K562 (cell line): Measurements from ENCODE around the gene CMTM1. TPM values are rescaled to one million over a fixed set of nuclear protein-coding genes. Genes with fewer than 3 reads are reported as not detected.

ENCODE experiments used
- ATAC-seq: fragments of 200-7000 bp; cut with Tn5 transposase; 3 replicates; pipeline ENCODE4 v1.9.1; 2020; ENCODE audit warnings: moderate library complexity
- BruUV-seq: library from RNA; stranded (reverse); fragments of 400-500 nt; replicated peaks from 2 replicates; lab custom pipeline; 2021; lab: Mats Ljungman, UMichigan
- CTCF ChIA-PET: fragments of 300-600 bp; formaldehyde crosslinking; extraction: SDS; loops from one replicate; lab custom pipeline; 2021; ENCODE audit warnings: low intra/inter-chr PET ratio; lab: Yijun Ruan, JAX
- POLR2A ChIA-PET: fragments of 300-600, 350-650 bp; sonication (Branson Sonifier 250); formaldehyde crosslinking; extraction: SDS; loops from one replicate; lab custom pipeline; 2021; ENCODE audit warnings: antibody characterized with exemption, inconsistent platforms; lab: Yijun Ruan, JAX
- DNase-seq, 4 experiments: peaks; one replicate each; pipeline versions ENCODE4 v3.0.0 to v3.0.0-alpha.2; 2011 to 2018; ENCODE audit warnings: low spot score in 3 of 4, mixed read lengths in 3 of 4; ENCODE audit errors: extremely low read depth in 1 of 4
- FAIRE-seq: peaks from 2 replicates; lab custom pipeline; 2011; peaks lifted over from hg19 to GRCh38; lab: Jason Lieb, UNC
- H2AFZ ChIP-seq: 2 replicates; pipeline ENCODE4 v1.6.0; 2011; ENCODE audit warnings: low read depth, low read length, control low read depth, inconsistent platforms
- H3K27ac ChIP-seq: fragments of 200-600 bp; 3 replicates; pipeline ENCODE4 v1.8.0; 2011; ENCODE audit warnings: low read depth, mild to moderate bottlenecking, control low read depth, inconsistent platforms, low read length, moderate library complexity, mixed read lengths; ENCODE audit errors: extremely low read depth
- H3K27me3 ChIP-seq, 2 experiments: fragments of 300-600 bp in 1 of 2; 2 replicates in 1 of 2; 3 replicates in 1 of 2; pipeline versions ENCODE4 v1.6.0 to v1.8.0; 2011; ENCODE audit warnings: inconsistent platforms in 2 of 2, low read length in 2 of 2, mild to moderate bottlenecking in 1 of 2, mixed read lengths in 1 of 2, moderate library complexity in 1 of 2; ENCODE audit not compliant: control insufficient read depth in 2 of 2, insufficient read depth in 2 of 2
- H3K36me3 ChIP-seq: fragments of 300-600 bp; 3 replicates; pipeline ENCODE4 v1.8.0; 2011; ENCODE audit warnings: mild to moderate bottlenecking, low read length, inconsistent platforms; ENCODE audit not compliant: control insufficient read depth, insufficient read depth
- H3K4me1 ChIP-seq, 2 experiments: fragments of 200-600 bp in 1 of 2; replicated peaks in 1 of 2; 2 replicates in 1 of 2; 3 replicates in 1 of 2; pipeline versions ENCODE4 v1.5.1 to v1.8.0; 2011; ENCODE audit warnings: inconsistent platforms in 2 of 2, low read length in 2 of 2, mild to moderate bottlenecking in 1 of 2, mixed read lengths in 1 of 2, moderate library complexity in 1 of 2; ENCODE audit not compliant: control insufficient read depth in 2 of 2, insufficient read depth in 2 of 2
- H3K4me2 ChIP-seq: 2 replicates; pipeline ENCODE4 v1.6.1; 2011; ENCODE audit warnings: low read length, control low read depth, inconsistent platforms, mixed read lengths; ENCODE audit not compliant: insufficient read depth
- H3K4me3 ChIP-seq: fragments of 200-600 bp; sonication (generic), shearing (Covaris generic); 2 replicates; pipeline ENCODE4 v1.5.1; 2016; ENCODE audit warnings: control low read depth, inconsistent platforms
- H3K79me2 ChIP-seq: fragments of 200-600 bp; 3 replicates; pipeline ENCODE4 v1.8.0; 2011; ENCODE audit warnings: low read length, inconsistent platforms; ENCODE audit not compliant: control insufficient read depth, insufficient read depth
- H3K9ac ChIP-seq, 2 experiments: 2 replicates each; pipeline versions ENCODE4 v1.6.0 to v1.6.1; 2011; ENCODE audit warnings: low read depth in 2 of 2, low read length in 2 of 2, control low read depth in 1 of 2, inconsistent platforms in 1 of 2, mild to moderate bottlenecking in 1 of 2, mixed read lengths in 1 of 2; ENCODE audit not compliant: insufficient read depth in 1 of 2
- H3K9me1 ChIP-seq: one replicate; pipeline ENCODE4 v1.6.0; 2011; ENCODE audit warnings: inconsistent platforms, mild to moderate bottlenecking, low read length, moderate library complexity; ENCODE audit not compliant: control insufficient read depth, insufficient read depth
- H3K9me3 ChIP-seq: replicated peaks from 2 replicates; pipeline ENCODE4 v1.5.1; 2011; ENCODE audit warnings: low read depth, low read length, inconsistent platforms; ENCODE audit not compliant: control insufficient read depth, insufficient read depth
- H4K20me1 ChIP-seq: replicated peaks from 2 replicates; pipeline ENCODE4 v1.6.1; 2011; ENCODE audit warnings: low read length, inconsistent platforms, mixed read lengths; ENCODE audit not compliant: control insufficient read depth, insufficient read depth
- CBX1 ChIP-seq: sonication (generic); IDR thresholded peaks from 2 replicates; pipeline ENCODE4 v1.6.1; 2016; ENCODE audit warnings: antibody characterized with exemption, low read depth, mild to moderate bottlenecking
- ETV6 ChIP-seq, 3 experiments: fragments of 150-350 bp in 1 of 3; sonication (generic) in 1 of 3; formaldehyde crosslinking in 1 of 3; IDR thresholded peaks; 2 replicates each; pipeline versions ENCODE4 v1.6.1 to v1.8.0; 2014 to 2022; ENCODE audit warnings: borderline replicate concordance in 2 of 3, low read depth in 2 of 3, antibody characterized with exemption in 1 of 3, low read length in 1 of 3, mild to moderate bottlenecking in 1 of 3, missing genetic modification reagents in 1 of 3
- EZH2 ChIP-seq: IDR thresholded peaks from 2 replicates; pipeline ENCODE4 v1.6.1; 2012; ENCODE audit warnings: low read depth, mild to moderate bottlenecking, inconsistent platforms, low read length, borderline replicate concordance
- FOSL1 ChIP-seq: fragments of 200-800 bp; sonication (Bioruptor generic); conservative IDR thresholded peaks from 2 replicates; pipeline ENCODE4 v1.6.1; 2016; ENCODE audit warnings: missing genetic modification characterization, missing compliant biosample characterization
- HDAC8 ChIP-seq: fragments of 450-650 bp; IDR thresholded peaks from 2 replicates; pipeline ENCODE4 v1.6.1; 2016; ENCODE audit warnings: mild to moderate bottlenecking, missing genetic modification characterization, moderate library complexity, missing compliant biosample characterization
- MTF1 ChIP-seq: fragments of 250-450 bp; sonication (Bioruptor Pico); IDR thresholded peaks from 2 replicates; pipeline ENCODE4 v1.9.0; 2021; ENCODE audit warnings: moderate library complexity, mild to moderate bottlenecking, inconsistent platforms, borderline replicate concordance
- PML ChIP-seq: IDR thresholded peaks from 2 replicates; pipeline ENCODE4 v1.6.1; 2012; ENCODE audit warnings: low read length, inconsistent platforms
- SPI1 ChIP-seq: IDR thresholded peaks from 2 replicates; pipeline ENCODE4 v1.6.1; 2011; ENCODE audit warnings: low read depth, low read length, control low read depth, borderline replicate concordance
- SRSF7 ChIP-seq: fragments of 200-400 bp; formaldehyde crosslinking; optimal IDR thresholded peaks from 2 replicates; pipeline ENCODE3; 2017; ENCODE audit warnings: mild to moderate bottlenecking, low read depth, low read length
- WGBS: fragments of 100-300 bp; shearing (Covaris generic); methylation state at CpG from one replicate; pipeline ENCODE4 v1.1.6; 2016; ENCODE audit warnings: low coverage, mixed read lengths; ENCODE audit not compliant: insufficient coverage; ENCODE audit errors: missing lambda C conversion rate; 5-methylcytosine and 5-hydroxymethylcytosine counted together
- in situ Hi-C: fragments of 300-500 bp; cut with MboI; formaldehyde crosslinking; loops from 4 replicates; pipeline ENCODE4 v1.15.0; 2018; ENCODE audit warnings: inconsistent platforms, mixed read lengths
- intact Hi-C: fragments of 100-400 bp; cut with micrococcal nuclease; formaldehyde crosslinking; loops from 2 replicates; pipeline ENCODE4 v1.14.2; 2022
- polyA plus RNA-seq, 8 experiments: library from polyadenylated mRNA; depleted of rRNA in 4 of 8; stranded (reverse) in 5 of 8; unstranded in 3 of 8; fragments of >200 nt; fragmentation: Nextera tagmentation in 2 of 8; fragmentation: Illumina TruSeq in 1 of 8; extraction: Ambion mirVana in 2 of 8; extraction: Trizol in 1 of 8; gene quantifications; 2 replicates each; pipeline versions ENCODE4 v1.2.1 to v1.2.3, GENCODE V29; 2011 to 2014; ENCODE audit warnings: inconsistent platforms in 1 of 8, missing spikeins in 1 of 8
- total RNA-seq, 7 experiments: library from RNA; depleted of rRNA in 6 of 7; stranded (reverse); fragments of >200 nt in 6 of 7; fragmentation: Illumina TruSeq in 2 of 7; extraction: Trizol in 2 of 7; gene quantifications; 2 replicates each; pipeline versions ENCODE4 v1.2.1 to v1.2.3, GENCODE V29; 2011 to 2021; ENCODE audit warnings: low replicate concordance in 1 of 7
- TF ChIP-seq, protein P1 (sequence below): fragments of 450-650 bp; IDR thresholded peaks from 2 replicates; pipeline ENCODE4 v1.6.1; 2016; ENCODE audit warnings: antibody characterized with exemption
- TF ChIP-seq, protein P2 (sequence below): sonication (generic); formaldehyde crosslinking; IDR thresholded peaks from 2 replicates; pipeline ENCODE4 v1.4.0; 2020; ENCODE audit warnings: mild to moderate bottlenecking, missing genetic modification reagents

CMTM1 gene
- total and polyA plus RNA-seq, 9 of the 15 experiments (the other 6 are each of a cell fraction or from before 2014, with no cell fraction given): 0.25 to 2.6 (median 1.1) TPM; not detected in 2

DNA sequence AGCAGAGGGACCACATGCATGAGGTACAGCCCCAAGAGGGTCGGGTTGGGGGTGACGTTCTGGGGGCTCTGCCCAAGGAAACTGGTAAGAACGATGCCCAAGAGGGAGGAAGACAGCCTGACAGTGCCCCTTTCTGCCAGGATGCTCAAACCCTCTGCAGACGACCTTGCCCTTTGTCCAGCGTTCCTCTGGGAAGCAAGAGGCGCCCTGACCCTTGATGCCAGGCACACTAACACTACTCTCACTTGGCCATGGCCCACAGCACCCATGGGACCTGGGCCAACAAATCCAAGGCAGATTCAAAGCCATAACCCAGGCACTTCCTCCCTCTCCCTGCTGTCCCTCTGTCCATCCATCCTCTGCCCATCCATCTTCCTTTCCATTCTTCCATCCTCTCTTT, 36.8 kb upstream of the CMTM1 start:
- Histone ChIP-seq H3K4me2 (no peak overlapping the region), H3K36me3 (peaks cover 8% of the 10 kb centered on the region; the same call in 2 of the 3 replicates), H3K4me1 (peaks cover 6 to 20% of the 10 kb centered on the region in 2 experiments; a peak in 4 of 5 replicates), H3K9me3 (no peaks in the 10 kb centered on the region), H3K27me3 (no peaks in the 10 kb centered on the region), H3K9me1 (no peaks in the 10 kb centered on the region), H2AFZ (no peak overlapping the region), H3K4me3 (no peak overlapping the region), H3K79me2 (no peaks in the 10 kb centered on the region), H4K20me1 (0 out of 2 replicates have a peak, but pooled peaks cover 3% of the 10 kb centered on the region), H3K27ac (no peak overlapping the region), H3K9ac (no peak overlapping the region)
- ATAC-seq: no peak
- WGBS: 20% methylated on average over 5 of the region's 6 CpGs
- BruUV-seq: no TSS peak
- intact Hi-C loops (no loop called here), in situ Hi-C loops (no loop called here)
- POLR2A ChIA-PET: interaction anchor here (1.0 to 1.4 kb wide), 2 partner anchors 8 to 22 kb away, joined by 4 read pairs; no protein-coding TSS in a partner anchor
- CTCF ChIA-PET: no interaction called here
- TF ChIP-seq FOSL1 (no peak), SPI1 (0 out of 2 replicates have a peak, but pooled peaks have one; percentile 5)
- no peak for DNase-seq
- FAIRE-seq: no peak

GRCh38 chr16:66534376-66534799, 31.9 kb upstream of the CMTM1 start:
- ATAC-seq: peak; percentile 84
- Histone ChIP-seq H3K79me2 (no peaks in the 10 kb centered on the region), H2AFZ (no peak overlapping the region), H3K4me1 (peaks cover 0 to 9% of the 10 kb centered on the region in 2 experiments; a peak in 2 of 5 replicates), H3K4me2 (no peak overlapping the region), H3K9ac (no peak overlapping the region), H3K36me3 (peaks cover 7% of the 10 kb centered on the region; the same call in 2 of the 3 replicates), H3K9me3 (no peaks in the 10 kb centered on the region), H3K4me3 (no peak overlapping the region), H4K20me1 (no peaks in the 10 kb centered on the region), H3K27ac (no peak overlapping the region), H3K27me3 (no peaks in the 10 kb centered on the region), H3K9me1 (no peaks in the 10 kb centered on the region)
- no TSS peak for BruUV-seq
- peak; percentile 46 to 72 (median 58) for DNase-seq
- POLR2A ChIA-PET: no interaction called here
- WGBS: 8% methylated on average over 1 of the region's 1 CpG
- intact Hi-C loops (no loop called here), in situ Hi-C loops (no loop called here)
- peak; percentile 75 for FAIRE-seq
- CTCF ChIA-PET: no interaction called here
- TF ChIP-seq HDAC8 (tag) (no peak), SRSF7 (no peak), MTF1 (CRISPR knock-in tag) (no peak), ETV6 (IDR thresholded peaks at IDR 0.05; ENCODE audit: borderline replicate concordance in 1 of 2, low read depth in 2 of 2, low read length in 1 of 2) (no peak), ETV6 (CRISPR knock-in tag; IDR thresholded peaks at IDR 0.05; ENCODE audit: borderline replicate concordance) (no peak), PML (peak; percentile 70), CBX1 (no peak), EZH2 (no peak)
- TF ChIP-seq, protein P1, sequence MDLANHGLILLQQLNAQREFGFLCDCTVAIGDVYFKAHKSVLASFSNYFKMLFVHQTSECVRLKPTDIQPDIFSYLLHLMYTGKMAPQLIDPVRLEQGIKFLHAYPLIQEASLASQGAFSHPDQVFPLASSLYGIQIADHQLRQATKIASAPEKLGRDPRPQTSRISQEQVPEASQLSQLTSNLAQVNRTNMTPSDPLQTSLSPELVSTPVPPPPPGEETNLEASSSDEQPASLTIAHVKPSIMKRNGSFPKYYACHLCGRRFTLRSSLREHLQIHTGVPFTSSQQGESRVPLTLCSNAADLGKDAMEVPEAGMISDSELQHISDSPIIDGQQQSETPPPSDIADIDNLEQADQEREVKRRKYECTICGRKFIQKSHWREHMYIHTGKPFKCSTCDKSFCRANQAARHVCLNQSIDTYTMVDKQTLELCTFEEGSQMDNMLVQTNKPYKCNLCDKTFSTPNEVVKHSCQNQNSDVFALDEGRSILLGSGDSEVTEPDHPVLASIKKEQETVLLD: no peak
- TF ChIP-seq, protein P2, sequence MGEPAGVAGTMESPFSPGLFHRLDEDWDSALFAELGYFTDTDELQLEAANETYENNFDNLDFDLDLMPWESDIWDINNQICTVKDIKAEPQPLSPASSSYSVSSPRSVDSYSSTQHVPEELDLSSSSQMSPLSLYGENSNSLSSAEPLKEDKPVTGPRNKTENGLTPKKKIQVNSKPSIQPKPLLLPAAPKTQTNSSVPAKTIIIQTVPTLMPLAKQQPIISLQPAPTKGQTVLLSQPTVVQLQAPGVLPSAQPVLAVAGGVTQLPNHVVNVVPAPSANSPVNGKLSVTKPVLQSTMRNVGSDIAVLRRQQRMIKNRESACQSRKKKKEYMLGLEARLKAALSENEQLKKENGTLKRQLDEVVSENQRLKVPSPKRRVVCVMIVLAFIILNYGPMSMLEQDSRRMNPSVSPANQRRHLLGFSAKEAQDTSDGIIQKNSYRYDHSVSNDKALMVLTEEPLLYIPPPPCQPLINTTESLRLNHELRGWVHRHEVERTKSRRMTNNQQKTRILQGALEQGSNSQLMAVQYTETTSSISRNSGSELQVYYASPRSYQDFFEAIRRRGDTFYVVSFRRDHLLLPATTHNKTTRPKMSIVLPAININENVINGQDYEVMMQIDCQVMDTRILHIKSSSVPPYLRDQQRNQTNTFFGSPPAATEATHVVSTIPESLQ (CRISPR knock-in tag): no peak
